GM10847 (cell line): ENCODE data around the gene PAGE2.

Experiments
- POLR2A ChIP-seq: IDR thresholded peaks from 2 replicates; pipeline ENCODE4 v1.6.1; 2011; ENCODE audit not compliant: insufficient read length; ENCODE audit errors: extremely low read depth

Gene PAGE2

DNA sequence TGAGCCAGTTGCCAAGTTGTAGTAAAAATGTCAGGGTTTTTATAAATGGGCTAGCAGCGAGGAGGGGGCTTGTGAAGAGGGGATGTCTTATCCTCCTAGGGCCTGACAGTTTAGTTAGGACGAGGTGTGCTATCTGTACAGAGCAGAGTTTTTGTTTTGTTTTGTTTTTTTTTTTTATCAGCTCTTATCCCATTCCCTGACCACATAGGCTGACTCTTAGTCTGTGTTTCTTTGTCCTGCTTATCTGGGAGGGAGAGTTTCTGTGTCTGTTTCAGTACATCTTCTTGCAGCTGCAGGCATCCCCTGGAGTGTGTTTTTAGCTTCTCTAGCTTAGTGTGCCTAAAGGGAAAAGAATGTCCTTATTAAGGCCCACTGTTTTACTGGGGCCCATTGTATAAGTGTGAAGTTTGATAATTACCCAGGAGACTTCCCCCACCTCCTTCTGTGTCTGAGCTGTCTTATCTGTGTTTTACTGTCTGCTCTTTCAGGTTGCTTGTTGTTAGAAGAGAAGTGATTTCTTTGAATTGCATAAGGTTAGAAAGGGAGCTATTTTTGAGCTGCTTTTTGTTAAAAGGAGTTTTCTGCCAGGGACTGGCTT, 32.0 kb downstream of the PAGE2 start:
- no peak for TF ChIP-seq POLR2A

GRCh38 chrX:55123900-55124299, 35.1 kb downstream of the PAGE2 start:
- TF ChIP-seq POLR2A: no peak

- no peak for TF ChIP-seq POLR2A
Observed at GRCh38 chrX:55127692-55128091, 38.9 kb downstream of the PAGE2 start.

GRCh38 chrX:55129361-55129760, 40.5 kb downstream of the PAGE2 start:
- no peak for TF ChIP-seq POLR2A

DNA sequence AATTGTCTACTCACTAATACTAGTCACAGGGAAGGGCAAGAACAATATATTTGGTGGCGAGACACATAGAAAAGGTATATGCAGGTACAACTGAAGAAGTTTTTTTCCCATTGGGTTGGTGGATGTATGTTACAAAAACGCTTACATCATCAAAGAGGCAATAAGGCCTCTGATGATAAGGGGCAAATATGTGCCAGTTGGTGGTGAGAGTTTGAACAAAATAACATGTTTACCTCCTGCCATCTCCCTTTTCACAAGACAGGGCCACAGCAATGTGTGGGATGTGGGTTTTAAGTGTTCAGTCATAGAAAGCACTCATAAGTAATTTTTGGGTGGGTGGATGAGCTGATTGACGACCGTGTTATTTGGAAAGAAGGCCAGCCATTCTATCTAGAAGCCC, 41.7 kb downstream of the PAGE2 start:
- TF ChIP-seq POLR2A: no peak

GRCh38 chrX:55132416-55132815, 43.6 kb downstream of the PAGE2 start:
- no peak for TF ChIP-seq POLR2A

DNA sequence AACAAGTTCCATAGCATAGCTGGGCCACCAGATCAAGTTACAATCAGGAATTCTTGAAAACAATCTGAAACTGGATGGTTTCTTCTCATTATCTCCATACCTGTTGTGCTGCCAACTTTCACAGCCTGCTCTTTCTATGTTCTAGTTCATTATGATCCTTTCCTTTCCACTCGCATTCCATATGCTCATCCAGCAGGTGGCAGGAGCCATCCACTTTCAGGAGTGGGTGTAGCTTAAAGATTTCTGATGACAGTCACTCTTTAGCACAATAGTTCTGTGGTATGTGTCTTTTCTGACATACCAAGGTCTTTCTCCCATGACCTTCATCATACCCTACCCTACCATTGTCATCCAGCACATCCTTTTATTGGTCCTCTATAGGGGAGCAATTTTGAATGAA, 46.4 kb downstream of the PAGE2 start:
- no peak for TF ChIP-seq POLR2A
